Fibroblast of villous mesenchyme (primary cell): Measurements from ENCODE around the gene PLD4. TPM values are rescaled to one million over a fixed set of nuclear protein-coding genes. Genes with fewer than 3 reads are reported as not detected.

Source experiments
- DNase-seq: peaks from one replicate; pipeline ENCODE4 v3.0.0-alpha.2; 2010; ENCODE audit warnings: low read depth
- H3K4me3 ChIP-seq: 2 replicates; pipeline ENCODE4 v1.5.1; 2011; ENCODE audit warnings: low read depth, mild to moderate bottlenecking, low read length
- CTCF ChIP-seq: IDR thresholded peaks from 2 replicates; pipeline ENCODE4 v1.5.1; 2012; ENCODE audit warnings: low read depth, mild to moderate bottlenecking, low read length; ENCODE audit not compliant: insufficient read depth
- total RNA-seq: library from RNA; depleted of rRNA; stranded (reverse); fragments of >200 nt; gene quantifications from 2 replicates; pipeline ENCODE4 v1.2.3, GENCODE V29; 2012

Gene PLD4
- total RNA-seq, 1 donor = not detected

- no peak for TF ChIP-seq CTCF
- no peak for DNase-seq
- no peak overlapping the region for H3K4me3 ChIP-seq
Observed at GRCh38 chr14:104878582-104878981, 46.1 kb upstream of the PLD4 start.

- no peak for DNase-seq
- no peak overlapping the region for H3K4me3 ChIP-seq
- no peak for TF ChIP-seq CTCF
Observed at GRCh38 chr14:104879201-104879982, 45.3 kb upstream of the PLD4 start.

DNA sequence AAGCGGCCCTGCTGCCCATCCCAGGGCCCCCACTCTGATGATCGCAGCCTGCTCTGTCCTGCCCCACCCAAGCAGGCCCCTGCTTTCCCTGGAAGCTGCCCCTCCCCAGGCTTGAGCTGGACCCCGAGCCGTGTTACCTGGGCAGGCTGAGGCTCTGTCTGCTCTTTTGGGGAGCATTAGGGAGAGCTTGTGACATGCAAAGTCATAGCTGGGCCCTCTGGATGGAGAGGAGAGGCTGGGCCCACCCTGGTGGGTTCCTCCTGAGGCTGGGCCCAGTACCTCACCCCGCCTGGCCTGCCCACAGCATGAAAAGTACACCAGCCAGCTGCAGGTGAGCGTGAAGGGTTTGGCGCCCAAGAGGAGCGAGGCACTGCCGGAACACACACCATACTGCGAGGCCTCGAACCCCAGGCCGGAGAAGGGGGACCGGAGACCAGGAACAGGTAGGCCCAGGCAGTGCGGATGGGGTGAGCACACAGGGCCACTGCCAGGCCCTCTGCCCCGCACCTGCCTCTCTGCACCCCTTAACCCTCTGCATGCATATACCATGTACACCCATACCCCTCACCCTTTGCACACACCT, 44.6 kb upstream of the PLD4 start:
- H3K4me3 ChIP-seq = no peak overlapping the region
- DNase-seq = no peak
- no peak for TF ChIP-seq CTCF

DNA sequence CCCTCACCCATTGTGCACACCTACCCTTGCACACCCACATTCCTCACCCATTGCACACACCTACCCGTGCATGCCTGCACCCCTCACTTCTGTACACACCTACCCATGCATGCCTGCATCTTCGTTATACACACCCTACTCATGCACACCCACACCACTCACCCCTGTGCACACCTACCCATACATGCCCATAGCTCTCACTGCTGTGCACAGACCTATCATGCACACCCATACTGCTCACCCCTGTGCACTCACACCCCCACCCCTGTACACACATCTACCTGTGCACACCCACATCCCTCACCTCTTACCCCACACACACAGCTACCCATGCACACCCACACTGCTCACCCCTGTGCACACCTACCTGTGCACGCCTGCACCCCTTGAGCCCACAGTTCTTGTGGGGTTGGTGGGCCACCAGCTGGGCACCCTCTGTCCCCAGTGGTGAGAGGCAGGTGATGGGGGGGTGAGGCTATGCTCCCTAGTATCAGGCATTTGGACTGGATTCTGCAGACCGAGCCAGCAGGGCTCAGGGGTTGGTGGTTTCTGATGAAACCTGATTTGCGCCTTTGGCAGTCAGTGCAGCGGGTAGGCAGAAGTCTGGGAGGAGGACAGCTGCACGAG, 44.0 kb upstream of the PLD4 start:
- DNase-seq = no peak
- TF ChIP-seq CTCF = no peak
- no peak overlapping the region for H3K4me3 ChIP-seq

- DNase-seq = no peak
- no peak for TF ChIP-seq CTCF
- no peak overlapping the region for H3K4me3 ChIP-seq
Observed at GRCh38 chr14:104881369-104881979, 43.2 kb upstream of the PLD4 start.

GRCh38 chr14:104882325-104882973, 42.2 kb upstream of the PLD4 start:
- no peak for DNase-seq
- H3K4me3 ChIP-seq = no peak overlapping the region
- no peak for TF ChIP-seq CTCF
